ENCODE measurements around the gene KRTAP4-12.
"Not testable (repeated sequence)": the region's sequence is repeated elsewhere in the genome, so short reads cannot be mapped to it uniquely, and the experiment has no call there.

The KRTAP4-12 gene

GRCh38 chr17:41088760-41089352 is 35.1 kb downstream of the KRTAP4-12 start:
- H3K36me3 Mint-ChIP-seq (ENCODE audit: low read depth); H3K27ac Mint-ChIP-seq; DNase-seq (ENCODE audit: low spot score); H3K9me3 Mint-ChIP-seq; H3K27me3 Mint-ChIP-seq (ENCODE audit: low read depth); H3K4me1 Mint-ChIP-seq (ENCODE audit: low read depth); H3K4me3 Mint-ChIP-seq: not testable (repeated sequence)

- not testable (repeated sequence) for H3K36me3 Mint-ChIP-seq (ENCODE audit: low read depth); DNase-seq (ENCODE audit: low spot score); H3K4me3 Mint-ChIP-seq; H3K9me3 Mint-ChIP-seq; H3K27me3 Mint-ChIP-seq (ENCODE audit: low read depth); H3K4me1 Mint-ChIP-seq (ENCODE audit: low read depth); H3K27ac Mint-ChIP-seq
Observed at GRCh38 chr17:41084100-41084856, 39.7 kb downstream of the KRTAP4-12 start, which contains the start of gene KRTAP4-7. TSS of gene KRTAP4-7 (plus strand) at chr17:41084150. CDS start at chr17:41084207, 57 bp downstream.

- not testable (repeated sequence) for H3K27me3 Mint-ChIP-seq (ENCODE audit: low read depth); DNase-seq (ENCODE audit: low spot score); H3K27ac Mint-ChIP-seq
Observed at GRCh38 chr17:41083427-41083826, 40.6 kb downstream of the KRTAP4-12 start.

GRCh38 chr17:41082626-41083025 is 41.4 kb downstream of the KRTAP4-12 start:
- Mint-ChIP-seq H3K27me3 (ENCODE audit: low read depth) (peaks cover 8% of the 10 kb centered on the region), H3K9me3 (no peaks in the 10 kb centered on the region), H3K36me3 (ENCODE audit: low read depth) (no peaks in the 10 kb centered on the region), H3K27ac (no peak overlapping the region), H3K4me3 (no peak overlapping the region), H3K4me1 (ENCODE audit: low read depth) (no peaks in the 10 kb centered on the region)
- DNase-seq (ENCODE audit: low spot score) = no peak

More at GRCh38 chr17:41083427-41083826, 40.6 kb downstream of the KRTAP4-12 start:
- H3K36me3 Mint-ChIP-seq (ENCODE audit: low read depth); H3K4me1 Mint-ChIP-seq (ENCODE audit: low read depth); H3K9me3 Mint-ChIP-seq; H3K4me3 Mint-ChIP-seq: not testable (repeated sequence)

- no peak overlapping the region for H3K27ac Mint-ChIP-seq
- DNase-seq (ENCODE audit: low spot score) = no peak
- H3K4me1 Mint-ChIP-seq (ENCODE audit: low read depth) = no peaks in the 10 kb centered on the region
- H3K9me3 Mint-ChIP-seq = no peaks in the 10 kb centered on the region
- peaks cover 11% of the 10 kb centered on the region for H3K27me3 Mint-ChIP-seq (ENCODE audit: low read depth)
- no peak overlapping the region for H3K4me3 Mint-ChIP-seq
- no peaks in the 10 kb centered on the region for H3K36me3 Mint-ChIP-seq (ENCODE audit: low read depth)
Observed at GRCh38 chr17:41076788-41077187, 47.2 kb downstream of the KRTAP4-12 start.

- Mint-ChIP-seq H3K4me3 (no peak overlapping the region), H3K4me1 (ENCODE audit: low read depth) (no peaks in the 10 kb centered on the region), H3K36me3 (ENCODE audit: low read depth) (no peaks in the 10 kb centered on the region), H3K27ac (no peak overlapping the region), H3K9me3 (no peaks in the 10 kb centered on the region), H3K27me3 (ENCODE audit: low read depth) (peaks cover 11% of the 10 kb centered on the region)
- DNase-seq (ENCODE audit: low spot score) = no peak
Observed at GRCh38 chr17:41073676-41074075, 50.3 kb downstream of the KRTAP4-12 start.

Data from T-helper 2 cell treated with Interferon-gamma antibody and Interleukin-4, amounts not matched to agents 5 μg/mL and 100 μg/mL, for 36 hours (primary cell).